H9 (cell line): ENCODE results near the gene ANKRD11. TPM values are rescaled to one million over a fixed set of nuclear protein-coding genes. Genes with fewer than 3 reads are reported as not detected.

Source experiments
- DNase-seq: peaks from one replicate; pipeline ENCODE4 v3.0.0-alpha.2; 2017
- H2AFZ ChIP-seq: one replicate; pipeline ENCODE4 v1.6.1; 2013; ENCODE audit warnings: mild to moderate bottlenecking, low read length, control low read depth, moderate library complexity
- H2AK5ac ChIP-seq: 2 replicates; pipeline ENCODE4 v1.6.1; 2013; ENCODE audit warnings: low read length, control low read depth, mixed read lengths; ENCODE audit not compliant: insufficient read length
- H2BK120ac ChIP-seq: one replicate; pipeline ENCODE4 v1.6.1; 2013; ENCODE audit warnings: low read depth, mild to moderate bottlenecking, low read length, control low read depth, inconsistent platforms; ENCODE audit not compliant: poor library complexity, severe bottlenecking
- H2BK12ac ChIP-seq: 2 replicates; pipeline ENCODE4 v1.6.1; 2013; ENCODE audit warnings: low read length, control low read depth, mixed read lengths, low read depth; ENCODE audit not compliant: insufficient read length
- H2BK15ac ChIP-seq: 2 replicates; pipeline ENCODE4 v1.6.1; 2013; ENCODE audit warnings: low read depth, low read length, control low read depth
- H2BK20ac ChIP-seq: one replicate; pipeline ENCODE4 v1.6.1; 2013; ENCODE audit warnings: low read depth, mild to moderate bottlenecking, low read length, control low read depth, inconsistent platforms; ENCODE audit not compliant: poor library complexity, severe bottlenecking
- H2BK5ac ChIP-seq: 2 replicates; pipeline ENCODE4 v1.6.1; 2013; ENCODE audit warnings: low read length, control low read depth, mixed read lengths; ENCODE audit not compliant: insufficient read length
- H3K14ac ChIP-seq: 2 replicates; pipeline ENCODE4 v1.6.1; 2013; ENCODE audit warnings: low read length, control low read depth; ENCODE audit not compliant: insufficient read depth
- H3K18ac ChIP-seq: 2 replicates; pipeline ENCODE4 v1.6.1; 2013; ENCODE audit warnings: low read depth, mild to moderate bottlenecking, mixed read lengths, low read length, control low read depth; ENCODE audit not compliant: insufficient read length
- H3K23ac ChIP-seq: 2 replicates; pipeline ENCODE4 v1.6.1; 2013; ENCODE audit warnings: low read length, control low read depth, mixed read lengths, low read depth; ENCODE audit not compliant: insufficient read length
- H3K23me2 ChIP-seq: 2 replicates; pipeline ENCODE4 v1.6.1; 2013; ENCODE audit warnings: low read depth, mild to moderate bottlenecking, mixed read lengths, low read length, control low read depth; ENCODE audit not compliant: insufficient read length, poor library complexity, severe bottlenecking
- H3K27ac ChIP-seq: 2 replicates; pipeline ENCODE4 v1.5.1; 2013; ENCODE audit warnings: low read length, control low read depth, mixed read lengths, low read depth; ENCODE audit not compliant: insufficient read length
- H3K27me3 ChIP-seq: 2 replicates; pipeline ENCODE4 v1.6.1; 2013; ENCODE audit warnings: low read length, control low read depth, inconsistent platforms; ENCODE audit not compliant: insufficient read depth
- H3K4ac ChIP-seq: 2 replicates; pipeline ENCODE4 v1.6.1; 2013; ENCODE audit warnings: low read depth, mild to moderate bottlenecking, control low read depth, inconsistent platforms, low read length, moderate library complexity
- H3K4me1 ChIP-seq: 2 replicates; pipeline ENCODE4 v1.6.1; 2013; ENCODE audit warnings: low read length, control low read depth, inconsistent platforms; ENCODE audit not compliant: insufficient read depth
- H3K4me2 ChIP-seq: 2 replicates; pipeline ENCODE4 v1.6.1; 2013; ENCODE audit warnings: low read length, control low read depth, mixed read lengths; ENCODE audit not compliant: insufficient read length, insufficient read depth
- H3K56ac ChIP-seq: 2 replicates; pipeline ENCODE4 v1.6.1; 2013; ENCODE audit warnings: low read depth, mild to moderate bottlenecking, mixed read lengths, low read length, control low read depth; ENCODE audit not compliant: insufficient read length
- H3K79me1 ChIP-seq: 2 replicates; pipeline ENCODE4 v1.6.1; 2013; ENCODE audit warnings: low read depth, mild to moderate bottlenecking, moderate library complexity, low read length, control low read depth, inconsistent platforms; ENCODE audit not compliant: insufficient read depth, poor library complexity, severe bottlenecking
- H3K79me2 ChIP-seq: 2 replicates; pipeline ENCODE4 v1.6.1; 2013; ENCODE audit warnings: low read length, control low read depth, inconsistent platforms; ENCODE audit not compliant: insufficient read depth
- H3K9ac ChIP-seq: 2 replicates; pipeline ENCODE4 v1.6.1; 2013; ENCODE audit warnings: low read length, control low read depth, mixed read lengths; ENCODE audit not compliant: insufficient read length; ENCODE audit errors: extremely low read depth
- H3K9me3 ChIP-seq: one replicate; pipeline ENCODE4 v1.6.1; 2013; ENCODE audit warnings: low read depth, low read length, inconsistent platforms; ENCODE audit not compliant: control insufficient read depth
- H3T11ph ChIP-seq: one replicate; pipeline ENCODE4 v1.6.1; 2013; ENCODE audit warnings: mild to moderate bottlenecking, low read length, control low read depth, inconsistent platforms
- H4K20me1 ChIP-seq: one replicate; pipeline ENCODE4 v1.6.1; 2013; ENCODE audit not compliant: control insufficient read depth, insufficient read length, insufficient read depth
- H4K5ac ChIP-seq: 2 replicates; pipeline ENCODE4 v1.6.1; 2013; ENCODE audit warnings: low read depth, mild to moderate bottlenecking, mixed read lengths, low read length, control low read depth; ENCODE audit not compliant: insufficient read length
- H4K8ac ChIP-seq: replicated peaks from 2 replicates; pipeline ENCODE4 v1.6.1; 2013; ENCODE audit warnings: low read length, control low read depth, mixed read lengths, low read depth; ENCODE audit not compliant: insufficient read length
- H4K91ac ChIP-seq: 2 replicates; pipeline ENCODE4 v1.6.1; 2013; ENCODE audit warnings: low read depth, mild to moderate bottlenecking, moderate library complexity, mixed read lengths, low read length, control low read depth; ENCODE audit not compliant: insufficient read length
- H3K27ac Mint-ChIP-seq, 3 experiments: 2 replicates in 2 of 3; 3 replicates in 1 of 3; pipeline ENCODE4 v1.8.0; 2020 to 2021; ENCODE audit warnings: mixed read lengths in 3 of 3, mild to moderate bottlenecking in 1 of 3, moderate library complexity in 1 of 3
- H3K27me3 Mint-ChIP-seq: 2 replicates; pipeline ENCODE4 v1.8.0; 2021; ENCODE audit warnings: low read depth, mild to moderate bottlenecking, moderate library complexity, mixed read lengths
- H3K36me3 Mint-ChIP-seq, 3 experiments: 2 replicates in 2 of 3; 3 replicates in 1 of 3; pipeline ENCODE4 v1.8.0; 2020 to 2021; ENCODE audit warnings: low read depth in 3 of 3, mixed read lengths in 3 of 3; ENCODE audit not compliant: insufficient read depth in 1 of 3
- H3K4me1 Mint-ChIP-seq, 2 experiments: 2 replicates each; pipeline ENCODE4 v1.8.0; 2020; ENCODE audit warnings: mixed read lengths in 2 of 2
- H3K4me3 Mint-ChIP-seq, 2 experiments: 2 replicates in 1 of 2; 3 replicates in 1 of 2; pipeline ENCODE4 v1.8.0; 2020 to 2021; ENCODE audit warnings: mild to moderate bottlenecking in 2 of 2, mixed read lengths in 2 of 2, moderate library complexity in 1 of 2
- H3K9me3 Mint-ChIP-seq, 2 experiments: 2 replicates in 1 of 2; 3 replicates in 1 of 2; pipeline ENCODE4 v1.8.0; 2020; ENCODE audit warnings: mild to moderate bottlenecking in 2 of 2, mixed read lengths in 2 of 2, moderate library complexity in 1 of 2
- WGBS: extraction: QIAGEN DNeasy Blood & Tissue Kit; methylation state at CpG from one replicate; pipeline ENCODE4 v1.1.7; 2013; ENCODE audit warnings: missing lambda C conversion rate, low lambda C conversion rate, mixed read lengths; ENCODE audit not compliant: insufficient read length; ENCODE audit errors: extremely low coverage; 5-methylcytosine and 5-hydroxymethylcytosine counted together
- total RNA-seq: library from RNA; stranded (reverse); gene quantifications from 2 replicates; pipeline ENCODE4 v1.2.1, GENCODE V29; 2021
- TF ChIP-seq, protein P1 (sequence below): fragments of 200-600 bp; sonication (generic); conservative IDR thresholded peaks from 3 replicates; pipeline ENCODE4 v1.8.0; 2021; ENCODE audit warnings: antibody characterized with exemption, mild to moderate bottlenecking

ANKRD11 gene
- total RNA-seq, 1 experiment from 2014 or later, result 181 TPM

- Mint-ChIP-seq H3K27ac (no peak overlapping the region), H3K9me3 (peaks cover 7 to 8% of the 10 kb centered on the region in 2 experiments; a peak in 3 of 5 replicates), H3K4me3 (no peak overlapping the region), H3K36me3 (peaks cover 9 to 39% (median 30%) of the 10 kb centered on the region in 3 experiments; a peak in 6 of 7 replicates), H3K27me3 (no peaks in the 10 kb centered on the region; the same call in 1 of the 2 replicates), H3K4me1 (no peaks in the 10 kb centered on the region)
- Histone ChIP-seq H4K8ac (no peak overlapping the region), H4K5ac (no peak overlapping the region), H2AK5ac (no peak overlapping the region), H2BK5ac (no peak overlapping the region), H3K79me1 (no peaks in the 10 kb centered on the region), H3K27ac (no peak overlapping the region), H3K14ac (no peak overlapping the region; the same call in 1 of the 2 replicates), H2BK12ac (no peak overlapping the region), H2BK120ac (no peak overlapping the region), H3K56ac (no peak overlapping the region), H2AFZ (no peak overlapping the region), H3K4me1 (no peaks in the 10 kb centered on the region), H3K18ac (no peak overlapping the region), H3K79me2 (no peaks in the 10 kb centered on the region), H3K4me2 (no peak overlapping the region), H3T11ph (no peak overlapping the region), H2BK20ac (no peak overlapping the region), H3K23me2 (no peaks in the 10 kb centered on the region), H3K4ac (no peak overlapping the region), H4K20me1 (no peaks in the 10 kb centered on the region), H3K9ac (no peak overlapping the region), H3K27me3 (no peaks in the 10 kb centered on the region), H3K9me3 (no peaks in the 10 kb centered on the region), H3K23ac (no peak overlapping the region), H4K91ac (no peak overlapping the region), H2BK15ac (no peak overlapping the region)
- WGBS, result no CpG with 5 or more reads among the region's 21 CpGs
- TF ChIP-seq, protein P1, sequence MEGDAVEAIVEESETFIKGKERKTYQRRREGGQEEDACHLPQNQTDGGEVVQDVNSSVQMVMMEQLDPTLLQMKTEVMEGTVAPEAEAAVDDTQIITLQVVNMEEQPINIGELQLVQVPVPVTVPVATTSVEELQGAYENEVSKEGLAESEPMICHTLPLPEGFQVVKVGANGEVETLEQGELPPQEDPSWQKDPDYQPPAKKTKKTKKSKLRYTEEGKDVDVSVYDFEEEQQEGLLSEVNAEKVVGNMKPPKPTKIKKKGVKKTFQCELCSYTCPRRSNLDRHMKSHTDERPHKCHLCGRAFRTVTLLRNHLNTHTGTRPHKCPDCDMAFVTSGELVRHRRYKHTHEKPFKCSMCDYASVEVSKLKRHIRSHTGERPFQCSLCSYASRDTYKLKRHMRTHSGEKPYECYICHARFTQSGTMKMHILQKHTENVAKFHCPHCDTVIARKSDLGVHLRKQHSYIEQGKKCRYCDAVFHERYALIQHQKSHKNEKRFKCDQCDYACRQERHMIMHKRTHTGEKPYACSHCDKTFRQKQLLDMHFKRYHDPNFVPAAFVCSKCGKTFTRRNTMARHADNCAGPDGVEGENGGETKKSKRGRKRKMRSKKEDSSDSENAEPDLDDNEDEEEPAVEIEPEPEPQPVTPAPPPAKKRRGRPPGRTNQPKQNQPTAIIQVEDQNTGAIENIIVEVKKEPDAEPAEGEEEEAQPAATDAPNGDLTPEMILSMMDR, result no peak
- no peak for DNase-seq
These were observed 224.7 kb downstream of the ANKRD11 start for GRCh38 chr16:89265647-89266046.
